ENCODE measurements around the gene SGTA.

Gene SGTA

GRCh38 chr19:2728783-2729387, 54.2 kb downstream of the SGTA start:
- no peak for DNase-seq (ENCODE audit: low read depth in 1 of 2, low spot score in 1 of 2)

GRCh38 chr19:2727640-2727944, 55.5 kb downstream of the SGTA start:
- no peak for DNase-seq (ENCODE audit: low read depth in 1 of 2, low spot score in 1 of 2)

- no peak for DNase-seq (ENCODE audit: low read depth in 1 of 2, low spot score in 1 of 2)
These were observed 56.0 kb downstream of the SGTA start for GRCh38 chr19:2726904-2727639.

GRCh38 chr19:2726160-2726855, 56.8 kb downstream of the SGTA start:
- no peak for DNase-seq (ENCODE audit: low read depth in 1 of 2, low spot score in 1 of 2)

- no peak for DNase-seq (ENCODE audit: low read depth in 1 of 2, low spot score in 1 of 2)
These were observed 58.9 kb downstream of the SGTA start for GRCh38 chr19:2724148-2724557.

- DNase-seq (ENCODE audit: low read depth in 1 of 2, low spot score in 1 of 2): no peak
These were observed 59.3 kb downstream of the SGTA start for GRCh38 chr19:2723747-2724146.

- DNase-seq (ENCODE audit: low read depth in 1 of 2, low spot score in 1 of 2): no peak
These were observed 59.7 kb downstream of the SGTA start for GRCh38 chr19:2723345-2723715.

GRCh38 chr19:2722541-2723344, 60.3 kb downstream of the SGTA start:
- no peak for DNase-seq (ENCODE audit: low read depth in 1 of 2, low spot score in 1 of 2)

GRCh38 chr19:2721570-2722540, 61.2 kb downstream of the SGTA start:
- no peak for DNase-seq (ENCODE audit: low read depth in 1 of 2, low spot score in 1 of 2)

GRCh38 chr19:2720777-2721569, 62.1 kb downstream of the SGTA start, which contains the start of gene DIRAS1:
DIRAS1 (minus strand) TSS chr19:2721372; CDS start chr19:2717806, 3,566 bp downstream.
- DNase-seq (ENCODE audit: low read depth in 1 of 2, low spot score in 1 of 2): no peak

GRCh38 chr19:2719920-2720776, 62.9 kb downstream of the SGTA start:
- DNase-seq (ENCODE audit: low read depth in 1 of 2, low spot score in 1 of 2): no peak

GRCh38 chr19:2719232-2719735, 63.8 kb downstream of the SGTA start:
- no peak for DNase-seq (ENCODE audit: low read depth in 1 of 2, low spot score in 1 of 2)

GRCh38 chr19:2717638-2718541, 65.2 kb downstream of the SGTA start:
- no peak for DNase-seq (ENCODE audit: low read depth in 1 of 2, low spot score in 1 of 2)

GRCh38 chr19:2716722-2717637, 66.1 kb downstream of the SGTA start:
- no peak for DNase-seq (ENCODE audit: low read depth in 1 of 2, low spot score in 1 of 2)

GRCh38 chr19:2716275-2716650, 66.8 kb downstream of the SGTA start:
- no peak for DNase-seq (ENCODE audit: low read depth in 1 of 2, low spot score in 1 of 2)

GRCh38 chr19:2715470-2716274, 67.4 kb downstream of the SGTA start:
- no peak for DNase-seq (ENCODE audit: low read depth in 1 of 2, low spot score in 1 of 2)
